IMR-90 (cell line): ENCODE results near the gene ARV1. TPM values are rescaled to one million over a fixed set of nuclear protein-coding genes. Genes with fewer than 3 reads are reported as not detected.

Experiments used
- ATAC-seq: fragments of 200-7000 bp; cut with Tn5 transposase; 2 replicates; pipeline ENCODE4 v1.9.1; 2020; ENCODE audit warnings: low read depth, mild to moderate bottlenecking, moderate library complexity
- BruUV-seq: library from RNA; stranded (reverse); fragments of 400-500 nt; replicated peaks from 2 replicates; lab custom pipeline; 2021; lab: Mats Ljungman, UMichigan
- CTCF ChIA-PET: fragments of 300-600 bp; formaldehyde crosslinking; extraction: SDS; loops from one replicate; lab custom pipeline; 2021; ENCODE audit warnings: antibody characterized with exemption; lab: Yijun Ruan, JAX
- POLR2A ChIA-PET: fragments of 300-600 bp; sonication (Branson Sonifier 250); formaldehyde crosslinking; loops from one replicate; lab custom pipeline; 2022; ENCODE audit warnings: antibody characterized with exemption; ENCODE audit not compliant: unreplicated experiment; lab: Charles Lee
- DNase-seq: peaks from one replicate; pipeline ENCODE4 v3.0.0; 2013
- H2AFZ ChIP-seq: replicated peaks from 2 replicates; pipeline ENCODE3; 2013; ENCODE audit warnings: low read length, mild to moderate bottlenecking; ENCODE audit not compliant: poor library complexity
- H2AK5ac ChIP-seq: 2 replicates; pipeline ENCODE4 v1.6.1; 2013; ENCODE audit warnings: low read depth, low read length, inconsistent platforms
- H2AK9ac ChIP-seq: replicated peaks from 2 replicates; pipeline ENCODE3; 2013; ENCODE audit warnings: mild to moderate bottlenecking, low read depth, low read length, moderate library complexity; ENCODE audit not compliant: poor library complexity
- H2BK120ac ChIP-seq: 2 replicates; pipeline ENCODE4 v1.6.1; 2013; ENCODE audit warnings: low read depth, low read length, inconsistent platforms
- H2BK15ac ChIP-seq: 3 replicates; pipeline ENCODE4 v1.6.1; 2013; ENCODE audit warnings: low read depth, low read length, inconsistent platforms
- H2BK20ac ChIP-seq: 2 replicates; pipeline ENCODE4 v1.6.1; 2013; ENCODE audit warnings: low read depth, mild to moderate bottlenecking, inconsistent platforms, low read length, moderate library complexity
- H2BK5ac ChIP-seq: 2 replicates; pipeline ENCODE4 v1.6.1; 2013; ENCODE audit warnings: mild to moderate bottlenecking, low read depth, low read length, inconsistent platforms; ENCODE audit not compliant: poor library complexity, severe bottlenecking
- H3K14ac ChIP-seq: replicated peaks from 2 replicates; pipeline ENCODE4 v1.6.1; 2013; ENCODE audit warnings: low read depth, low read length, inconsistent platforms
- H3K18ac ChIP-seq: 2 replicates; pipeline ENCODE4 v1.6.1; 2013; ENCODE audit warnings: low read depth, low read length, control low read depth
- H3K23ac ChIP-seq: 2 replicates; pipeline ENCODE4 v1.6.1; 2013; ENCODE audit warnings: low read depth, low read length, inconsistent platforms
- H3K27ac ChIP-seq: 2 replicates; pipeline ENCODE4 v1.5.1; 2013; ENCODE audit warnings: mild to moderate bottlenecking, control low read depth, low read length; ENCODE audit not compliant: insufficient read depth
- H3K27me3 ChIP-seq: 2 replicates; pipeline ENCODE4 v1.6.1; 2013; ENCODE audit warnings: low read length; ENCODE audit not compliant: control insufficient read depth, insufficient read depth
- H3K36me3 ChIP-seq: 2 replicates; pipeline ENCODE4 v1.6.1; 2013; ENCODE audit warnings: low read length, mixed read lengths; ENCODE audit not compliant: control insufficient read depth, insufficient read depth
- H3K4ac ChIP-seq: 2 replicates; pipeline ENCODE4 v1.6.1; 2013; ENCODE audit warnings: low read depth, low read length, inconsistent platforms
- H3K4me1 ChIP-seq: 2 replicates; pipeline ENCODE4 v1.6.1; 2013; ENCODE audit warnings: low read length, mixed read lengths; ENCODE audit not compliant: control insufficient read depth, insufficient read depth
- H3K4me2 ChIP-seq: 2 replicates; pipeline ENCODE4 v1.6.1; 2013; ENCODE audit warnings: low read depth, mild to moderate bottlenecking, control low read depth, low read length, moderate library complexity
- H3K4me3 ChIP-seq: 2 replicates; pipeline ENCODE4 v1.5.1; 2013; ENCODE audit warnings: low read depth, mild to moderate bottlenecking, control low read depth, low read length, moderate library complexity; ENCODE audit not compliant: insufficient read depth
- H3K56ac ChIP-seq: 2 replicates; pipeline ENCODE4 v1.6.1; 2013; ENCODE audit warnings: low read length, inconsistent platforms; ENCODE audit not compliant: insufficient read depth; ENCODE audit errors: extremely low read depth
- H3K79me1 ChIP-seq, 2 experiments: 2 replicates each; pipeline ENCODE4 v1.6.1; 2013; ENCODE audit warnings: low read length in 2 of 2, inconsistent platforms in 1 of 2, low read depth in 1 of 2
- H3K9ac ChIP-seq: 2 replicates; pipeline ENCODE4 v1.6.1; 2013; ENCODE audit warnings: low read depth, low read length, control low read depth
- H3K9me1 ChIP-seq: 2 replicates; pipeline ENCODE4 v1.6.1; 2013; ENCODE audit warnings: low read length, inconsistent platforms; ENCODE audit not compliant: insufficient read depth
- H3K9me3 ChIP-seq: 2 replicates; pipeline ENCODE4 v1.6.1; 2013; ENCODE audit warnings: low read length; ENCODE audit not compliant: control insufficient read depth, insufficient read depth
- H4K20me1 ChIP-seq: 2 replicates; pipeline ENCODE4 v1.6.1; 2013; ENCODE audit warnings: low read length, inconsistent platforms; ENCODE audit not compliant: insufficient read depth
- H4K5ac ChIP-seq: 2 replicates; pipeline ENCODE4 v1.6.1; 2013; ENCODE audit warnings: mild to moderate bottlenecking, low read depth, low read length, control low read depth
- H4K8ac ChIP-seq, 2 experiments: 2 replicates each; pipeline ENCODE4 v1.6.1; 2013; ENCODE audit warnings: low read depth in 2 of 2, low read length in 2 of 2, control low read depth in 1 of 2, inconsistent platforms in 1 of 2
- H4K91ac ChIP-seq: 2 replicates; pipeline ENCODE4 v1.6.1; 2013; ENCODE audit warnings: low read depth, low read length, inconsistent platforms; ENCODE audit not compliant: insufficient read depth
- CHD1 ChIP-seq: IDR thresholded peaks from 2 replicates; pipeline ENCODE4 v1.6.1; 2012; ENCODE audit warnings: low read depth, low read length, improper control_type of control experiment
- FOS ChIP-seq: fragments of 150-350 bp; IDR thresholded peaks from 2 replicates; pipeline ENCODE4 v1.6.1; 2016; ENCODE audit warnings: low read depth, low read length
- MAZ ChIP-seq: IDR thresholded peaks from 2 replicates; pipeline ENCODE4 v1.6.1; 2012; ENCODE audit warnings: low read depth, mild to moderate bottlenecking, low read length, improper control_type of control experiment, moderate library complexity, borderline replicate concordance
- MXI1 ChIP-seq: IDR thresholded peaks from 2 replicates; pipeline ENCODE4 v1.6.1; 2012; ENCODE audit warnings: low read depth, mild to moderate bottlenecking, low read length, moderate library complexity, borderline replicate concordance
- POLR2A ChIP-seq: IDR thresholded peaks from 2 replicates; pipeline ENCODE4 v1.6.1; 2012; ENCODE audit warnings: mild to moderate bottlenecking, low read depth, low read length
- RAD21 ChIP-seq: IDR thresholded peaks from 2 replicates; pipeline ENCODE4 v1.6.1; 2012; ENCODE audit warnings: low read length, improper control_type of control experiment
- RCOR1 ChIP-seq: IDR thresholded peaks from 2 replicates; pipeline ENCODE4 v1.6.1; 2012; ENCODE audit warnings: mild to moderate bottlenecking, low read length, improper control_type of control experiment; ENCODE audit not compliant: insufficient replicate concordance
- RFX5 ChIP-seq: IDR thresholded peaks from 2 replicates; pipeline ENCODE4 v1.8.0; 2012; ENCODE audit warnings: low read depth, mild to moderate bottlenecking, low read length, moderate library complexity
- SMC3 ChIP-seq: fragments of 150-350 bp; IDR thresholded peaks from 2 replicates; pipeline ENCODE4 v1.6.1; 2016; ENCODE audit warnings: low read depth, mild to moderate bottlenecking, antibody characterized with exemption, low read length, moderate library complexity
- WGBS, 2 experiments: methylation state at CpG; one replicate each; pipeline versions ENCODE4 v1.1.5 to v1.1.7; 2013; ENCODE audit warnings: missing lambda C conversion rate in 2 of 2; ENCODE audit not compliant: insufficient read length in 1 of 2; ENCODE audit errors: extremely low coverage in 2 of 2; 5-methylcytosine and 5-hydroxymethylcytosine counted together
- dilution Hi-C: fragments of 300-500 bp; cut with HindIII; formaldehyde crosslinking; loops from one replicate; pipeline ENCODE4 v1.14.3; 2018; ENCODE audit warnings: low sequenced_read_pairs; ENCODE audit not compliant: unreplicated experiment
- in situ Hi-C: fragments of 300-500 bp; cut with MboI; formaldehyde crosslinking; loops from 3 replicates; pipeline ENCODE4 v1.14.3; 2019; ENCODE audit warnings: low sequenced_read_pairs, inconsistent platforms, mixed read lengths
- intact Hi-C: fragments of 100-400 bp; cut with micrococcal nuclease; formaldehyde crosslinking; loops from 2 replicates; pipeline ENCODE4 v1.10.0; 2022
- polyA plus RNA-seq, 3 experiments: library from polyadenylated mRNA; depleted of rRNA; stranded (reverse); fragments of >200 nt; gene quantifications; 2 replicates each; pipeline ENCODE4 v1.2.3, GENCODE V29; 2012; ENCODE audit warnings: low replicate concordance in 1 of 3
- total RNA-seq: library from RNA; depleted of rRNA; stranded (reverse); fragments of >200 nt; gene quantifications from 2 replicates; pipeline ENCODE4 v1.2.3, GENCODE V29; 2012
- TF ChIP-seq, protein P1 (sequence below): fragments of 150-350 bp; IDR thresholded peaks from 2 replicates; pipeline ENCODE4 v1.6.1; 2016; ENCODE audit warnings: low read depth, mild to moderate bottlenecking, low read length, moderate library complexity, borderline replicate concordance
- TF ChIP-seq, protein P2 (sequence below): fragments of 150-350 bp; IDR thresholded peaks from 2 replicates; pipeline ENCODE4 v1.6.1; 2017; ENCODE audit warnings: mild to moderate bottlenecking, antibody characterized with exemption, low read length, low read depth
- TF ChIP-seq, protein P3 (sequence below): conservative IDR thresholded peaks from 2 replicates; pipeline ENCODE4 v1.5.1; 2012; ENCODE audit warnings: mild to moderate bottlenecking, low read depth, low read length, improper control_type of control experiment

Gene ARV1
- total and polyA plus RNA-seq, 2 of the 4 experiments (the other 2 are of a cell fraction): 19.0 to 22.9 TPM

DNA sequence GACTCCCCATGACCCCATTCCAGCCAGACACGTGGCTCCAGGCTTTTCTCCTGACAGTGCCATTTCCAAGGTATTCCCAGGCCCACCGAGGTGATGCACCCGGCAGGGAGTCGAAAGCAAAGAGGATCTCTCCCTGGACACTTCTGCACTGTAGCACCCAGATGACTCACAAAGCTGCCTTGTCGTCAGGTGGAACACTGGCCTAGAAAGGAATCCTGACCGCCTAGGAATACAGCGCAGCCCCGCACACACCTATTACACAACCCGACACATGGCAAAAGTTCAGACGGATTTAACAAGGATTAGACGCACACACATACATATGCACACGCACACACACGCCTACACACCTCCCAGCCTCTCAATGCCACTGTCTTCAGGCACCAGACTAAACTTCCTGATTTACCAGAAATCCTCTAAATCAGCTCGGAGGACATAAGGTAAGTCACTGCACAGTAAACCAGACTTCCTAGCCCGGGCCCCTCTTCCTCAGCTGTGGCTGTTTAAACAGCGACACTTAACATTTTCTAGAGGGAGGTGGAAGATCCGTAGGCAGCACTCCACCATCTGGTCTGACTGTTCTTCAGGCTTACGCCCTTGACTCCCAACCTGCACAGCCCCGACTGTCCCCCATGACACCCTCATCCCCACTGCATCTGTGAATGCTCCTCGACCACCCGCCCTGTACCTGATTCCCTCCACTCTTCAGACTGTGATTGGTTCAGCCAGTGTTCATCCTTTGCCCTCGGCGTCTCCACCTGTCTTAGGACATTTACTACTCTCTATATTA lies 48.4 kb downstream of the ARV1 start (continued):
- no peak for TF ChIP-seq RCOR1

DNA sequence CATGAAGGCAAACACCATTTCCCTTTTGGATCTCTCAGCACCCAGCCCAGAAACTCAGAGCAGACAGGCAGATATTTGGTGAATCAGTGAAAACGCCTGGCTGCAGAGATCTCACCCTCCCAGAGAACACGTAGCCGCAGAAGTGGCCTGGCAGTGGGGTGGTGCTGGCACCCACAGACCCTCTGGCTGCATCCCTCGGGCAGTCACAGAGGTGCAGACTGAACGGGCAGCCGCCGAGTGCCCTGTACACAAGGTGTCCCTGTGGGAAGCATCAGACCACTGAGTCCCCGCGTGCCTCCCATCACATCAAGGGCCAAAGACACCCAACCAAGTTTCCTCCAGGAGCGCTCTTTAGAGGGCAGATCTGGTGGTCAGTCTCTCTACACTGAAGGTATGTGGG lies 49.1 kb downstream of the ARV1 start:
- no peaks in the 10 kb centered on the region for H3K9me3 ChIP-seq
- no peaks in the 10 kb centered on the region; the same call in 1 of the 2 replicates for H4K20me1 ChIP-seq
- intact Hi-C loops (no loop called here), in situ Hi-C loops (no loop called here), dilution Hi-C loops (no loop called here)
- 88% methylated on average over 3 of the region's 10 CpGs; no CpG with 5 or more reads in 1 of the 2 experiments for WGBS, 2 experiments
- H3K27ac ChIP-seq: no peak overlapping the region
- H3K4me3 ChIP-seq: no peak overlapping the region
- H3K56ac ChIP-seq: no peak overlapping the region
- no peak overlapping the region for H2AK9ac ChIP-seq
- DNase-seq (no peak), ATAC-seq (no peak)
- H4K91ac ChIP-seq: no peak overlapping the region
- no peak overlapping the region for H2AFZ ChIP-seq
- H2BK120ac ChIP-seq: no peak overlapping the region
- H4K5ac ChIP-seq: no peak overlapping the region
- no peak overlapping the region for H3K4me2 ChIP-seq
- H2BK15ac ChIP-seq: no peak overlapping the region
- H3K4ac ChIP-seq: no peak overlapping the region
- H3K18ac ChIP-seq: no peak overlapping the region
- H2AK5ac ChIP-seq: no peak overlapping the region
- H3K14ac ChIP-seq: no peak overlapping the region
- H3K79me1 ChIP-seq: peaks cover 0 to 5% of the 10 kb centered on the region in 2 experiments; a peak in 2 of 4 replicates
- H3K23ac ChIP-seq: no peak overlapping the region
- H3K9ac ChIP-seq: no peak overlapping the region
- H2BK20ac ChIP-seq: no peak overlapping the region
- POLR2A ChIA-PET: no interaction called here
- no TSS peak for BruUV-seq
- peaks cover 6% of the 10 kb centered on the region; the same call in 1 of the 2 replicates for H3K9me1 ChIP-seq
- H3K36me3 ChIP-seq: no peaks in the 10 kb centered on the region; the same call in 1 of the 2 replicates
- no peak overlapping the region for H2BK5ac ChIP-seq
- no peaks in the 10 kb centered on the region; the same call in 1 of the 2 replicates for H3K4me1 ChIP-seq
- H3K27me3 ChIP-seq: no peaks in the 10 kb centered on the region
- H4K8ac ChIP-seq: no peak overlapping the region
- CTCF ChIA-PET: no interaction called here
- TF ChIP-seq POLR2A (no peak), RCOR1 (no peak), MAZ (no peak), FOS (no peak), MXI1 (no peak), RAD21 (no peak), CHD1 (no peak), SMC3 (no peak), RFX5 (no peak)
- TF ChIP-seq, protein P1, sequence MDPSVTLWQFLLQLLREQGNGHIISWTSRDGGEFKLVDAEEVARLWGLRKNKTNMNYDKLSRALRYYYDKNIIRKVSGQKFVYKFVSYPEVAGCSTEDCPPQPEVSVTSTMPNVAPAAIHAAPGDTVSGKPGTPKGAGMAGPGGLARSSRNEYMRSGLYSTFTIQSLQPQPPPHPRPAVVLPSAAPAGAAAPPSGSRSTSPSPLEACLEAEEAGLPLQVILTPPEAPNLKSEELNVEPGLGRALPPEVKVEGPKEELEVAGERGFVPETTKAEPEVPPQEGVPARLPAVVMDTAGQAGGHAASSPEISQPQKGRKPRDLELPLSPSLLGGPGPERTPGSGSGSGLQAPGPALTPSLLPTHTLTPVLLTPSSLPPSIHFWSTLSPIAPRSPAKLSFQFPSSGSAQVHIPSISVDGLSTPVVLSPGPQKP: no peak
- TF ChIP-seq, protein P2, sequence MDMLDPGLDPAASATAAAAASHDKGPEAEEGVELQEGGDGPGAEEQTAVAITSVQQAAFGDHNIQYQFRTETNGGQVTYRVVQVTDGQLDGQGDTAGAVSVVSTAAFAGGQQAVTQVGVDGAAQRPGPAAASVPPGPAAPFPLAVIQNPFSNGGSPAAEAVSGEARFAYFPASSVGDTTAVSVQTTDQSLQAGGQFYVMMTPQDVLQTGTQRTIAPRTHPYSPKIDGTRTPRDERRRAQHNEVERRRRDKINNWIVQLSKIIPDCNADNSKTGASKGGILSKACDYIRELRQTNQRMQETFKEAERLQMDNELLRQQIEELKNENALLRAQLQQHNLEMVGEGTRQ: no peak
- TF ChIP-seq, protein P3, sequence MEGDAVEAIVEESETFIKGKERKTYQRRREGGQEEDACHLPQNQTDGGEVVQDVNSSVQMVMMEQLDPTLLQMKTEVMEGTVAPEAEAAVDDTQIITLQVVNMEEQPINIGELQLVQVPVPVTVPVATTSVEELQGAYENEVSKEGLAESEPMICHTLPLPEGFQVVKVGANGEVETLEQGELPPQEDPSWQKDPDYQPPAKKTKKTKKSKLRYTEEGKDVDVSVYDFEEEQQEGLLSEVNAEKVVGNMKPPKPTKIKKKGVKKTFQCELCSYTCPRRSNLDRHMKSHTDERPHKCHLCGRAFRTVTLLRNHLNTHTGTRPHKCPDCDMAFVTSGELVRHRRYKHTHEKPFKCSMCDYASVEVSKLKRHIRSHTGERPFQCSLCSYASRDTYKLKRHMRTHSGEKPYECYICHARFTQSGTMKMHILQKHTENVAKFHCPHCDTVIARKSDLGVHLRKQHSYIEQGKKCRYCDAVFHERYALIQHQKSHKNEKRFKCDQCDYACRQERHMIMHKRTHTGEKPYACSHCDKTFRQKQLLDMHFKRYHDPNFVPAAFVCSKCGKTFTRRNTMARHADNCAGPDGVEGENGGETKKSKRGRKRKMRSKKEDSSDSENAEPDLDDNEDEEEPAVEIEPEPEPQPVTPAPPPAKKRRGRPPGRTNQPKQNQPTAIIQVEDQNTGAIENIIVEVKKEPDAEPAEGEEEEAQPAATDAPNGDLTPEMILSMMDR: no peak
